H1 (cell line): ENCODE data around the gene TYK2. TPM values are rescaled to one million over a fixed set of nuclear protein-coding genes. Genes with fewer than 3 reads are reported as not detected.

Experiments used
- BCL11A ChIP-seq, 2 experiments: IDR thresholded peaks; one replicate each; pipeline ENCODE4 v1.6.1; 2011; ENCODE audit warnings: low read depth in 2 of 2, low read length in 2 of 2, mild to moderate bottlenecking in 2 of 2
- polyA plus RNA-seq, 7 experiments: library from polyadenylated mRNA; depleted of rRNA in 3 of 7; stranded (reverse) in 5 of 7; unstranded in 2 of 7; fragments of >200 nt in 5 of 7; fragments of 200-250 nt in 2 of 7; gene quantifications; 1 replicate in 5 of 7; 2 replicates in 1 of 7; 4 replicates in 1 of 7; pipeline versions ENCODE4 v1.2.1 to v1.2.3, GENCODE V29; 2011 to 2013; ENCODE audit warnings: missing spikeins in 2 of 7, mixed read lengths in 2 of 7
- total RNA-seq: library from RNA; stranded (reverse); fragmentation: NEBNext Ultra II Directional; extraction: Animal tissue kit (Norgen Biotek cat#: 25700); gene quantifications from 2 replicates; pipeline ENCODE4 v1.2.1, GENCODE V29; 2021

The TYK2 gene
- total and polyA plus RNA-seq, 2 of the 8 experiments (the other 6 are each of a cell fraction or from before 2014, with no cell fraction given) = 32.1 to 40.8 TPM

DNA sequence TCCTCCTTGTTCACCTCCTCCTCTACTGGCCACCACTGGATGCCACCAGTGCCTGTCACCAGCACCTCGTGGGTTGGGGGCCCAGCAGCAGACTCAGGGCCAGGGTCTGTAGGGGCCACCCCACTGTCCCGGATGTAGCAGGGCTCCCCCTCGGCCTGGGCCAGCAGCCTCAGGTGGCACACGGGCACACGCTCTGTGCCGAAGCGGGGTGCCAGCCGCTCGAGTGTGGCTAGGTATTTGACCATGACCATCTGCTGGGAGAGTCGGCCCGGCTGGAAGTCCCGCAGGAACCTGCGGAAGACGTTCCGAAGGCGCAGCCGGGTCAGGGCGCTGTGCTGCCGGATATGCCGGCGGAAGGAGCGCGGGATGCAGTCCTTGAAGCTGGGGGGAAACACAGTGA is 14.9 kb downstream of the TYK2 start (continued):
- TF ChIP-seq BCL11A (IDR thresholded peaks at IDR 0.05; ENCODE audit: low read depth in 2 of 2, low read length in 2 of 2) = no peak
